ENCODE data around the gene RYR3.

The RYR3 gene

GRCh38 chr15:33454996-33455395, 144.2 kb downstream of the RYR3 start:
- DNase-seq: no peak

GRCh38 chr15:33458421-33458820, 147.7 kb downstream of the RYR3 start:
- no peak for DNase-seq

GRCh38 chr15:33460166-33460805, 149.5 kb downstream of the RYR3 start:
- DNase-seq: no peak

- DNase-seq: no peak
Measured at GRCh38 chr15:33461671-33462070, 150.9 kb downstream of the RYR3 start.

GRCh38 chr15:33467146-33467815, 156.5 kb downstream of the RYR3 start:
- no peak for DNase-seq

GRCh38 chr15:33467816-33468163, 157.0 kb downstream of the RYR3 start:
- DNase-seq: no peak

- no peak for DNase-seq
Measured at GRCh38 chr15:33468740-33469139, 158.0 kb downstream of the RYR3 start.

- DNase-seq: no peak
Measured at GRCh38 chr15:33473005-33473404, 162.2 kb downstream of the RYR3 start.

GRCh38 chr15:33473714-33474113, 162.9 kb downstream of the RYR3 start:
- no peak for DNase-seq

GRCh38 chr15:33476076-33476475, 165.3 kb downstream of the RYR3 start:
- DNase-seq: no peak

GRCh38 chr15:33476908-33477307, 166.1 kb downstream of the RYR3 start:
- no peak for DNase-seq

- no peak for DNase-seq
Measured at GRCh38 chr15:33489335-33489734, 178.6 kb downstream of the RYR3 start.

- DNase-seq: no peak
Measured at GRCh38 chr15:33490703-33491102, 179.9 kb downstream of the RYR3 start.

- DNase-seq: no peak
Measured at GRCh38 chr15:33492434-33493052, 181.8 kb downstream of the RYR3 start.

- no peak for DNase-seq
Measured at GRCh38 chr15:33494306-33494705, 183.5 kb downstream of the RYR3 start.

GRCh38 chr15:33500432-33501195, 189.8 kb downstream of the RYR3 start:
- DNase-seq: no peak

- no peak for DNase-seq
Measured at GRCh38 chr15:33503681-33504080, 192.9 kb downstream of the RYR3 start.

GRCh38 chr15:33506781-33507296, 196.1 kb downstream of the RYR3 start:
- DNase-seq: no peak

- DNase-seq: no peak
Measured at GRCh38 chr15:33508703-33509102, 197.9 kb downstream of the RYR3 start.

GRCh38 chr15:33515121-33515520, 204.4 kb downstream of the RYR3 start:
- no peak for DNase-seq

GRCh38 chr15:33516563-33516962, 205.8 kb downstream of the RYR3 start:
- DNase-seq: no peak

- DNase-seq: no peak
Measured at GRCh38 chr15:33517944-33518343, 207.2 kb downstream of the RYR3 start.

GRCh38 chr15:33518421-33518820, 207.7 kb downstream of the RYR3 start:
- DNase-seq: no peak

GRCh38 chr15:33524274-33524673, 213.5 kb downstream of the RYR3 start:
- DNase-seq: no peak

Data from suppressor macrophage treated with lipopolysaccharide for 4 hours (primary cell).